ENCODE results near the gene DNAJC4.

DNAJC4 gene

GRCh38 chr11:64229090-64229743 lies 1.1 kb upstream of the DNAJC4 start:
- ATAC-seq (ENCODE audit: low read depth): no peak
- Mint-ChIP-seq H3K4me3 (peak overlapping the region; percentile 93), H3K27ac (peak overlapping the region; percentile 96), H3K27me3 (no peaks in the 10 kb centered on the region), H3K4me1 (peaks cover 40% of the 10 kb centered on the region), H3K9me3 (no peaks in the 10 kb centered on the region), H3K36me3 (no peaks in the 10 kb centered on the region)
- no peak for DNase-seq (ENCODE audit: low spot score in 2 of 2)

GRCh38 chr11:64229744-64230170 lies 591 bp upstream of the DNAJC4 start:
- Mint-ChIP-seq H3K4me1 (peaks cover 39% of the 10 kb centered on the region), H3K36me3 (no peaks in the 10 kb centered on the region), H3K27me3 (no peaks in the 10 kb centered on the region), H3K4me3 (peak overlapping the region; percentile 93), H3K9me3 (no peaks in the 10 kb centered on the region), H3K27ac (peak overlapping the region; percentile 96)
- ATAC-seq (ENCODE audit: low read depth) (no peak), DNase-seq (ENCODE audit: low spot score in 2 of 2) (no peak)

GRCh38 chr11:64230985-64231365 lies 627 bp downstream of the DNAJC4 start:
- Mint-ChIP-seq H3K27me3 (no peaks in the 10 kb centered on the region), H3K9me3 (no peaks in the 10 kb centered on the region), H3K36me3 (no peaks in the 10 kb centered on the region), H3K27ac (peak overlapping the region; percentile 96), H3K4me3 (peak overlapping the region; percentile 93), H3K4me1 (peaks cover 37% of the 10 kb centered on the region)
- DNase-seq (ENCODE audit: low spot score in 2 of 2) (no peak), ATAC-seq (ENCODE audit: low read depth) (no peak)

GRCh38 chr11:64231546-64231945 lies 1.2 kb downstream of the DNAJC4 start:
- Mint-ChIP-seq H3K27me3 (no peaks in the 10 kb centered on the region), H3K36me3 (no peaks in the 10 kb centered on the region), H3K4me1 (peaks cover 37% of the 10 kb centered on the region), H3K27ac (peak overlapping the region; percentile 19), H3K9me3 (no peaks in the 10 kb centered on the region), H3K4me3 (peak overlapping the region; percentile 93)
- no peak for DNase-seq (ENCODE audit: low spot score in 2 of 2)
- no peak for ATAC-seq (ENCODE audit: low read depth)

- no peak for DNase-seq (ENCODE audit: low spot score in 2 of 2)
- no peak for ATAC-seq (ENCODE audit: low read depth)
- peak overlapping the region; percentile 19 for H3K27ac Mint-ChIP-seq
- H3K9me3 Mint-ChIP-seq: no peaks in the 10 kb centered on the region
- H3K4me3 Mint-ChIP-seq: peak overlapping the region; percentile 56
- H3K4me1 Mint-ChIP-seq: peaks cover 35% of the 10 kb centered on the region
- H3K27me3 Mint-ChIP-seq: no peaks in the 10 kb centered on the region
- H3K36me3 Mint-ChIP-seq: no peaks in the 10 kb centered on the region
These were observed 2.0 kb downstream of the DNAJC4 start for GRCh38 chr11:64232182-64232966.

GRCh38 chr11:64232967-64233315 lies 2.6 kb downstream of the DNAJC4 start:
- DNase-seq (ENCODE audit: low spot score in 2 of 2) (no peak), ATAC-seq (ENCODE audit: low read depth) (no peak)
- no peaks in the 10 kb centered on the region for H3K27me3 Mint-ChIP-seq
- H3K4me3 Mint-ChIP-seq: no peak overlapping the region
- peaks cover 35% of the 10 kb centered on the region for H3K4me1 Mint-ChIP-seq
- no peaks in the 10 kb centered on the region for H3K9me3 Mint-ChIP-seq
- H3K27ac Mint-ChIP-seq: no peak overlapping the region
- peaks cover 4% of the 10 kb centered on the region for H3K36me3 Mint-ChIP-seq

GRCh38 chr11:64233913-64234586 lies 3.7 kb downstream of the DNAJC4 start, which contains the start of gene VEGFB:
TSS of gene VEGFB (plus strand) at chr11:64234584. CDS start at chr11:64234834, 250 bp downstream.
- peak; percentile 48 for ATAC-seq (ENCODE audit: low read depth)
- no peaks in the 10 kb centered on the region for H3K9me3 Mint-ChIP-seq
- peak within 1 kb of the TSS; percentile 93 for H3K4me3 Mint-ChIP-seq
- H3K27ac Mint-ChIP-seq: peak within 1 kb of the TSS; percentile 92
- no peaks in the 10 kb centered on the region for H3K27me3 Mint-ChIP-seq
- peaks cover 44% of the 10 kb centered on the region for H3K4me1 Mint-ChIP-seq
- peak in 1 of 2 donors; percentile 65 for DNase-seq (ENCODE audit: low spot score in 2 of 2)
- H3K36me3 Mint-ChIP-seq: peaks cover 6% of the 10 kb centered on the region

- H3K4me1 Mint-ChIP-seq: peaks cover 42% of the 10 kb centered on the region
These were observed 4.5 kb downstream of the DNAJC4 start for GRCh38 chr11:64234647-64235379.

GRCh38 chr11:64235437-64236161 lies 5.3 kb downstream of the DNAJC4 start:
- H3K27me3 Mint-ChIP-seq: no peaks in the 10 kb centered on the region
- peak overlapping the region; percentile 92 for H3K27ac Mint-ChIP-seq
- peaks cover 50% of the 10 kb centered on the region for H3K4me1 Mint-ChIP-seq
- DNase-seq (ENCODE audit: low spot score in 2 of 2) (no peak), ATAC-seq (ENCODE audit: low read depth) (no peak)
- H3K9me3 Mint-ChIP-seq: no peaks in the 10 kb centered on the region
- peak overlapping the region; percentile 93 for H3K4me3 Mint-ChIP-seq
- H3K36me3 Mint-ChIP-seq: peaks cover 6% of the 10 kb centered on the region

More at GRCh38 chr11:64234647-64235379, 4.5 kb downstream of the DNAJC4 start:
- H3K27ac Mint-ChIP-seq: peak overlapping the region; percentile 92
- no peaks in the 10 kb centered on the region for H3K9me3 Mint-ChIP-seq
- H3K4me3 Mint-ChIP-seq: peak overlapping the region; percentile 93
- no peaks in the 10 kb centered on the region for H3K27me3 Mint-ChIP-seq
- peaks cover 6% of the 10 kb centered on the region for H3K36me3 Mint-ChIP-seq
- peak; percentile 50 for ATAC-seq (ENCODE audit: low read depth)
- DNase-seq (ENCODE audit: low spot score in 2 of 2): peak in 1 of 2 donors; percentile 73

- no peaks in the 10 kb centered on the region for H3K27me3 Mint-ChIP-seq
- DNase-seq (ENCODE audit: low spot score in 2 of 2): no peak
- peak overlapping the region; percentile 100 for H3K27ac Mint-ChIP-seq
- H3K36me3 Mint-ChIP-seq: peaks cover 6% of the 10 kb centered on the region
- H3K4me1 Mint-ChIP-seq: peaks cover 46% of the 10 kb centered on the region
- H3K4me3 Mint-ChIP-seq: peak overlapping the region; percentile 73
- H3K9me3 Mint-ChIP-seq: no peaks in the 10 kb centered on the region
- ATAC-seq (ENCODE audit: low read depth): no peak
These were observed 7.2 kb downstream of the DNAJC4 start for GRCh38 chr11:64237484-64237951.

- H3K27ac Mint-ChIP-seq: peak overlapping the region; percentile 100
- H3K9me3 Mint-ChIP-seq: no peaks in the 10 kb centered on the region
- ATAC-seq (ENCODE audit: low read depth): no peak
- H3K4me1 Mint-ChIP-seq: peaks cover 43% of the 10 kb centered on the region
- no peak for DNase-seq (ENCODE audit: low spot score in 2 of 2)
- no peaks in the 10 kb centered on the region for H3K27me3 Mint-ChIP-seq
- H3K4me3 Mint-ChIP-seq: peak overlapping the region; percentile 63
- peaks cover 6% of the 10 kb centered on the region for H3K36me3 Mint-ChIP-seq
These were observed 7.7 kb downstream of the DNAJC4 start for GRCh38 chr11:64238076-64238475.

GRCh38 chr11:64238999-64239398 lies 8.7 kb downstream of the DNAJC4 start:
- Mint-ChIP-seq H3K9me3 (no peaks in the 10 kb centered on the region), H3K4me1 (peaks cover 39% of the 10 kb centered on the region), H3K4me3 (peak overlapping the region; percentile 14)

More at GRCh38 chr11:64238999-64239398, 8.7 kb downstream of the DNAJC4 start:
- no peak for DNase-seq (ENCODE audit: low spot score in 2 of 2)
- no peak for ATAC-seq (ENCODE audit: low read depth)
- Mint-ChIP-seq H3K27me3 (no peaks in the 10 kb centered on the region), H3K27ac (peak overlapping the region; percentile 100), H3K36me3 (peaks cover 8% of the 10 kb centered on the region)

Measured in memory B cell (primary cell).